ENCODE results near the gene DESI1. TPM values are rescaled to one million over a fixed set of nuclear protein-coding genes. Genes with fewer than 3 reads are reported as not detected.

Gene DESI1
- total RNA-seq, 1 experiment from 2014 or later = 30.2 TPM

GRCh38 chr22:41612603-41613306 lies 8.1 kb downstream of the DESI1 start:
- TF ChIP-seq CTCF (conservative IDR thresholded peaks at IDR 0.05) = no peak

More at GRCh38 chr22:41612603-41613306, 8.1 kb downstream of the DESI1 start:
- no peak overlapping the region for H2BK120ac ChIP-seq (ENCODE audit: low read depth, low read length, poor library complexity, severe bottlenecking)
- H3K79me2 ChIP-seq (ENCODE audit: insufficient read depth, low read length) = peaks cover 2% of the 10 kb centered on the region; the same call in 1 of the 2 replicates
- H3K4me2 ChIP-seq (ENCODE audit: insufficient read depth, insufficient read length, low read length) = no peak overlapping the region
- no CpG with 5 or more reads among the region's 6 CpGs for WGBS (ENCODE audit: extremely low coverage, insufficient read length, low lambda C conversion rate)
- H4K5ac ChIP-seq (ENCODE audit: insufficient read length, low read depth, low read length) = no peak overlapping the region
- no peaks in the 10 kb centered on the region for H4K20me1 ChIP-seq (ENCODE audit: control insufficient read depth, insufficient read depth, insufficient read length)
- no peak overlapping the region for H3K9ac ChIP-seq (ENCODE audit: extremely low read depth, insufficient read length, low read length)
- no peak overlapping the region for H2BK5ac ChIP-seq (ENCODE audit: insufficient read length, low read length)
- H3K18ac ChIP-seq (ENCODE audit: insufficient read length, low read depth, low read length) = no peak overlapping the region
- 0 out of 4 replicates have a peak, but pooled peaks cover 0 to 3% of the 10 kb centered on the region in 2 experiments for H3K4me1 Mint-ChIP-seq
- no peak overlapping the region for H2BK12ac ChIP-seq (ENCODE audit: insufficient read length, low read depth, low read length)
- no peaks in the 10 kb centered on the region for H3K27me3 Mint-ChIP-seq (ENCODE audit: low read depth)
- H3K4me3 Mint-ChIP-seq = no peak overlapping the region
- H3K14ac ChIP-seq (ENCODE audit: insufficient read depth, low read length) = no peak overlapping the region
- no peak overlapping the region for H3T11ph ChIP-seq (ENCODE audit: low read length)
- no peak overlapping the region for H4K91ac ChIP-seq (ENCODE audit: insufficient read length, low read depth, low read length)
- H2AK5ac ChIP-seq (ENCODE audit: insufficient read length, low read length) = no peak overlapping the region
- H3K9me3 Mint-ChIP-seq = no peaks in the 10 kb centered on the region
- peaks cover 0 to 2% (median 1%) of the 10 kb centered on the region in 3 experiments; a peak in 4 of 7 replicates for H3K36me3 Mint-ChIP-seq (ENCODE audit: insufficient read depth in 1 of 3, low read depth in 3 of 3)
- no peaks in the 10 kb centered on the region for H3K4me1 ChIP-seq (ENCODE audit: insufficient read depth, low read length)
- no peak overlapping the region for H4K8ac ChIP-seq (replicated peaks; ENCODE audit: insufficient read length, low read depth, low read length)
- no peaks in the 10 kb centered on the region for H3K9me3 ChIP-seq (ENCODE audit: control insufficient read depth, low read depth, low read length)
- no peaks in the 10 kb centered on the region for H3K27me3 ChIP-seq (ENCODE audit: insufficient read depth, low read length)
- no peak overlapping the region for H2BK15ac ChIP-seq (ENCODE audit: low read depth, low read length)
- no peaks in the 10 kb centered on the region for H3K23me2 ChIP-seq (ENCODE audit: insufficient read length, low read depth, low read length, poor library complexity, severe bottlenecking)
- no peak for DNase-seq
- H2AFZ ChIP-seq (ENCODE audit: low read length) = no peak overlapping the region
- no peak overlapping the region for H3K4ac ChIP-seq (ENCODE audit: low read depth, low read length)
- H3K79me1 ChIP-seq (ENCODE audit: insufficient read depth, low read depth, low read length, poor library complexity, severe bottlenecking) = no peaks in the 10 kb centered on the region
- no peak overlapping the region for H3K23ac ChIP-seq (ENCODE audit: insufficient read length, low read depth, low read length)
- H3K56ac ChIP-seq (ENCODE audit: insufficient read length, low read depth, low read length) = peak overlapping the region; percentile 92
- no peak overlapping the region for H3K27ac Mint-ChIP-seq
- no peak overlapping the region for H3K27ac ChIP-seq (ENCODE audit: insufficient read length, low read depth, low read length)
- H2BK20ac ChIP-seq (ENCODE audit: low read depth, low read length, poor library complexity, severe bottlenecking) = no peak overlapping the region

Data from H9 (cell line).